Spleen (tissue), 11 donors: Measurements from ENCODE around the gene KLHL26. TPM values are rescaled to one million over a fixed set of nuclear protein-coding genes. Genes with fewer than 3 reads are reported as not detected.
A peak's percentile ranks its signal among the peaks of the same experiment; 100 is the strongest.

ENCODE experiments used
- DNase-seq: peaks from one replicate; pipeline ENCODE4 v3.0.0-alpha.2; 2020
- H3K27ac ChIP-seq, 8 donors: fragments of 200-600 bp; sonication (generic) in 7 of 8; 1 replicate in 4 of 8; 2 replicates in 4 of 8; pipeline versions ENCODE4 v1.5.0 to v1.8.0; 2016 to 2021; ENCODE audit warnings: inconsistent platforms in 4 of 8, mild to moderate bottlenecking in 4 of 8, moderate library complexity in 1 of 8
- H3K27me3 ChIP-seq, 7 donors: fragments of 200-600 bp; sonication (generic) in 6 of 7; replicated peaks in 1 of 7; 1 replicate in 4 of 7; 2 replicates in 3 of 7; pipeline versions ENCODE4 v1.5.0 to v1.8.0; 2016 to 2021; ENCODE audit warnings: inconsistent platforms in 3 of 7, mild to moderate bottlenecking in 1 of 7
- H3K36me3 ChIP-seq, 6 donors: fragments of 200-600 bp; sonication (generic) in 5 of 6; 1 replicate in 4 of 6; 2 replicates in 2 of 6; pipeline versions ENCODE4 v1.5.0 to v1.8.0; 2016 to 2021; ENCODE audit warnings: inconsistent platforms in 2 of 6
- H3K4me1 ChIP-seq, 6 donors: fragments of 200-600 bp; sonication (generic) in 5 of 6; 1 replicate in 3 of 6; 2 replicates in 3 of 6; pipeline versions ENCODE4 v1.5.0 to v1.8.0; 2016 to 2021; ENCODE audit warnings: inconsistent platforms in 3 of 6
- H3K4me3 ChIP-seq, 8 donors: fragments of 200-600 bp; sonication (generic) in 7 of 8; 1 replicate in 4 of 8; 2 replicates in 4 of 8; pipeline versions ENCODE4 v1.5.0 to v1.8.0; 2016 to 2021; ENCODE audit warnings: inconsistent platforms in 4 of 8, mild to moderate bottlenecking in 4 of 8, moderate library complexity in 2 of 8
- H3K9me3 ChIP-seq, 8 donors: fragments of 200-600 bp; sonication (generic) in 7 of 8; 1 replicate in 4 of 8; 2 replicates in 4 of 8; pipeline versions ENCODE4 v1.5.0 to v1.8.0; 2016 to 2021; ENCODE audit warnings: inconsistent platforms in 4 of 8
- CTCF ChIP-seq, 11 experiments: fragments of 200-600 bp in 7 of 11; fragments of 450-650 bp in 4 of 11; sonication (generic) in 4 of 11; IDR thresholded peaks in 8 of 11; conservative IDR thresholded peaks in 3 of 11; 1 replicate in 7 of 11; 2 replicates in 4 of 11; pipeline versions ENCODE4 v1.4.0 to v1.8.0; 2016 to 2021; ENCODE audit warnings: antibody characterized with exemption in 11 of 11, inconsistent platforms in 4 of 11, mild to moderate bottlenecking in 1 of 11
- POLR2A ChIP-seq, 3 donors: fragments of 450-650 bp; IDR thresholded peaks; one replicate each; pipeline ENCODE4 v1.5.1; 2017; ENCODE audit warnings: antibody characterized with exemption in 3 of 3, mild to moderate bottlenecking in 1 of 3
- POLR2AphosphoS5 ChIP-seq, 3 donors: sonication (generic); formaldehyde crosslinking; IDR thresholded peaks; one replicate each; pipeline ENCODE4 v1.5.1; 2017; ENCODE audit warnings: antibody characterized with exemption in 3 of 3
- WGBS, 5 donors: extraction: QIAGEN DNeasy Blood & Tissue Kit in 3 of 5; methylation state at CpG; one replicate each; pipeline versions ENCODE4 v1.1.5 to v1.1.7; 2013 to 2018; 5-methylcytosine and 5-hydroxymethylcytosine counted together
- intact Hi-C: fragments of 100-400 bp; cut with DNase I; formaldehyde crosslinking; loops from one replicate; pipeline ENCODE4 v1.15.0; 2023; ENCODE audit warnings: low total_unique reads
- polyA plus RNA-seq, 3 donors: library from polyadenylated mRNA; stranded (reverse); fragments of 200-250 nt; gene quantifications; one replicate each; pipeline ENCODE4 v1.2.1, GENCODE V29; 2013
- total RNA-seq, 7 donors: library from RNA; depleted of rRNA in 3 of 7; stranded (reverse); fragments of >200 nt in 3 of 7; fragmentation: NEBNext Ultra II Directional in 4 of 7; extraction: Animal tissue kit (Norgen Biotek cat#: 25700) in 4 of 7; gene quantifications; one replicate each; pipeline versions ENCODE4 v1.1.0 to v1.2.1, GENCODE V29; 2016 to 2021
- donor health status: healthy with polysubstance abuse.
- donor health status: DM: no; HTN: no; CAD: no; lungs with moderate emphysema.
- donor health status: DM: no; HTN: no; CAD: no.
- donor health status: Bipolar disorder and iron deficiency.
- donor health status: healthy.
- donor health status: DM: no; HTN: no; CAD: no.
- donor health status: DM: yes; HTN: yes; CAD: no.

Gene KLHL26
- total and polyA plus RNA-seq, 10 donors, result 1.7 to 23.1 (median 7.2) TPM

- WGBS, 5 donors, result 67 to 79% (median 74%) methylated on average over 5 of the region's 5 CpGs
- intact Hi-C loops, result no loop called here
These were observed 48.9 kb downstream of the KLHL26 start for GRCh38 chr19:18685597-18686190.

GRCh38 chr19:18687740-18688465, 51.1 kb downstream of the KLHL26 start:
- Histone ChIP-seq H3K4me3 (no peak overlapping the region), H3K36me3 (no peaks in the 10 kb centered on the region), H3K9me3 (no peaks in the 10 kb centered on the region), H3K4me1 (peaks cover 8 to 47% (median 24%) of the 10 kb centered on the region in 6 donors), H3K27me3 (no peaks in the 10 kb centered on the region), H3K27ac (no peak overlapping the region)
- intact Hi-C loops, result no loop called here
- no peak for DNase-seq
- 88 to 93% (median 90%) methylated on average over 11 to 16 of the region's 16 CpGs for WGBS, 5 donors
- TF ChIP-seq POLR2A (IDR thresholded peaks at IDR 0.05) (no peak), CTCF (IDR thresholded peaks at IDR 0.05 in 8 of 11, conservative IDR thresholded peaks at IDR 0.05 in 3 of 11) (no peak), POLR2AphosphoS5 (IDR thresholded peaks at IDR 0.05) (no peak)

More at GRCh38 chr19:18685597-18686190, 48.9 kb downstream of the KLHL26 start:
- H3K4me1 ChIP-seq, result peaks cover 10 to 55% (median 27%) of the 10 kb centered on the region in 6 donors
- DNase-seq, result no peak
- no peaks in the 10 kb centered on the region for H3K36me3 ChIP-seq
- no peak for TF ChIP-seq CTCF (IDR thresholded peaks at IDR 0.05 in 8 of 11, conservative IDR thresholded peaks at IDR 0.05 in 3 of 11)
- TF ChIP-seq POLR2A (IDR thresholded peaks at IDR 0.05), result no peak
- no peak for TF ChIP-seq POLR2AphosphoS5 (IDR thresholded peaks at IDR 0.05)
- no peaks in the 10 kb centered on the region for H3K27me3 ChIP-seq
- H3K9me3 ChIP-seq, result no peaks in the 10 kb centered on the region
- no peak overlapping the region for H3K27ac ChIP-seq
- H3K4me3 ChIP-seq, result no peak overlapping the region

GRCh38 chr19:18696023-18696422, 59.2 kb downstream of the KLHL26 start:
- TF ChIP-seq POLR2A (IDR thresholded peaks at IDR 0.05), result no peak
- TF ChIP-seq POLR2AphosphoS5 (IDR thresholded peaks at IDR 0.05), result no peak
- TF ChIP-seq CTCF (IDR thresholded peaks at IDR 0.05 in 8 of 11, conservative IDR thresholded peaks at IDR 0.05 in 3 of 11), result no peak
- no peak overlapping the region for H3K27ac ChIP-seq
- H3K9me3 ChIP-seq, result no peaks in the 10 kb centered on the region
- intact Hi-C loops, result no loop called here
- no peak for DNase-seq
- H3K36me3 ChIP-seq, result no peaks in the 10 kb centered on the region
- H3K27me3 ChIP-seq, result peaks cover 0 to under 1% (median 0%) of the 10 kb centered on the region in 7 donors
- no peak overlapping the region for H3K4me3 ChIP-seq
- H3K4me1 ChIP-seq, result peaks cover 6 to 41% (median 23%) of the 10 kb centered on the region in 6 donors
- 91 to 99% (median 95%) methylated on average over 12 of the region's 12 CpGs for WGBS, 5 donors

GRCh38 chr19:18697680-18698079, 60.9 kb downstream of the KLHL26 start:
- Histone ChIP-seq H3K4me1 (peaks cover 12 to 54% (median 32%) of the 10 kb centered on the region in 6 donors), H3K27ac (peak overlapping the region in 1 of 8 donors; percentile 85), H3K4me3 (no peak overlapping the region), H3K27me3 (peaks cover 0 to 4% (median 0%) of the 10 kb centered on the region in 7 donors), H3K9me3 (no peaks in the 10 kb centered on the region), H3K36me3 (no peaks in the 10 kb centered on the region)
- DNase-seq, result no peak
- TF ChIP-seq CTCF (IDR thresholded peaks at IDR 0.05 in 8 of 11, conservative IDR thresholded peaks at IDR 0.05 in 3 of 11) (no peak), POLR2A (IDR thresholded peaks at IDR 0.05) (no peak), POLR2AphosphoS5 (IDR thresholded peaks at IDR 0.05) (no peak)
- intact Hi-C loops, result no loop called here
- WGBS, 5 donors, result 76 to 91% (median 85%) methylated on average over 3 of the region's 3 CpGs; no CpG with 5 or more reads in 1 of the 5 donors
